Measurements from ENCODE around the gene MAPK10. TPM values are rescaled to one million over a fixed set of nuclear protein-coding genes. Genes with fewer than 3 reads are reported as not detected.

Gene MAPK10
- total and polyA plus RNA-seq, 2 experiments from 2014 or later, result 3.6 to 8.1 TPM

DNA sequence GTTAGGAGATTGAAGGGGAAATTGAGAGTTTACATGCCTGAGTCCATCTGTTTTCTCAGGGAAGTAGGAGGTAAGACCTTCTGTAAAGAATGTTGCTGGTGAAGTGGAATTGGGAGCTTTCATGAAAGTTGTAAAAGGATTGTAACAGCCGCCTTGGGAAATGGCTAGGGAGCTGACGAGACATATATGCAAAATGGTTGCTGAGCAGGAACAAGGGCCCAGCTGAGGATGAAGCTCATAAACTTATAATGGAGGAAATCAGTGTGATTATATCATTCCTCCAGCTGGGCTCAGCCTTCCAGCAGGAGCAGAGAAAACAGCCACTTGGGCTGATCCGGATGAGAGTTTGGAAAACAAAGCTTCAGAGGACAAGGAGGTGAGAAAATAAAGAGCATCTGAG lies 208.7 kb downstream of the MAPK10 start:
- Histone ChIP-seq H3F3A (replicated peaks; ENCODE audit: low read depth) (no peaks in the 10 kb centered on the region), H3K27ac (ENCODE audit: low read depth) (no peak overlapping the region), H3K27me3 (ENCODE audit: insufficient read depth) (no peaks in the 10 kb centered on the region), H3K79me2 (replicated peaks; ENCODE audit: insufficient read depth) (no peaks in the 10 kb centered on the region), H3K4me1 (ENCODE audit: insufficient read depth) (no peaks in the 10 kb centered on the region), H3K9me2 (ENCODE audit: insufficient read depth) (no peaks in the 10 kb centered on the region; the same call in 1 of the 2 replicates), H3K4me3 (no peak overlapping the region), H2AFZ (no peak overlapping the region), H3K36me3 (ENCODE audit: insufficient read depth) (no peaks in the 10 kb centered on the region), H3K4me2 (no peak overlapping the region), H4K20me1 (replicated peaks; ENCODE audit: insufficient read depth) (no peaks in the 10 kb centered on the region)
- no peak overlapping the region for H3K4me3 Mint-ChIP-seq
- H3K27me3 Mint-ChIP-seq (ENCODE audit: insufficient read depth, low read depth, poor library complexity), result no peaks in the 10 kb centered on the region
- H3K9me3 Mint-ChIP-seq, result no peaks in the 10 kb centered on the region
- ATAC-seq (no peak), DNase-seq (ENCODE audit: low spot score) (no peak)
- TF ChIP-seq, protein P1, sequence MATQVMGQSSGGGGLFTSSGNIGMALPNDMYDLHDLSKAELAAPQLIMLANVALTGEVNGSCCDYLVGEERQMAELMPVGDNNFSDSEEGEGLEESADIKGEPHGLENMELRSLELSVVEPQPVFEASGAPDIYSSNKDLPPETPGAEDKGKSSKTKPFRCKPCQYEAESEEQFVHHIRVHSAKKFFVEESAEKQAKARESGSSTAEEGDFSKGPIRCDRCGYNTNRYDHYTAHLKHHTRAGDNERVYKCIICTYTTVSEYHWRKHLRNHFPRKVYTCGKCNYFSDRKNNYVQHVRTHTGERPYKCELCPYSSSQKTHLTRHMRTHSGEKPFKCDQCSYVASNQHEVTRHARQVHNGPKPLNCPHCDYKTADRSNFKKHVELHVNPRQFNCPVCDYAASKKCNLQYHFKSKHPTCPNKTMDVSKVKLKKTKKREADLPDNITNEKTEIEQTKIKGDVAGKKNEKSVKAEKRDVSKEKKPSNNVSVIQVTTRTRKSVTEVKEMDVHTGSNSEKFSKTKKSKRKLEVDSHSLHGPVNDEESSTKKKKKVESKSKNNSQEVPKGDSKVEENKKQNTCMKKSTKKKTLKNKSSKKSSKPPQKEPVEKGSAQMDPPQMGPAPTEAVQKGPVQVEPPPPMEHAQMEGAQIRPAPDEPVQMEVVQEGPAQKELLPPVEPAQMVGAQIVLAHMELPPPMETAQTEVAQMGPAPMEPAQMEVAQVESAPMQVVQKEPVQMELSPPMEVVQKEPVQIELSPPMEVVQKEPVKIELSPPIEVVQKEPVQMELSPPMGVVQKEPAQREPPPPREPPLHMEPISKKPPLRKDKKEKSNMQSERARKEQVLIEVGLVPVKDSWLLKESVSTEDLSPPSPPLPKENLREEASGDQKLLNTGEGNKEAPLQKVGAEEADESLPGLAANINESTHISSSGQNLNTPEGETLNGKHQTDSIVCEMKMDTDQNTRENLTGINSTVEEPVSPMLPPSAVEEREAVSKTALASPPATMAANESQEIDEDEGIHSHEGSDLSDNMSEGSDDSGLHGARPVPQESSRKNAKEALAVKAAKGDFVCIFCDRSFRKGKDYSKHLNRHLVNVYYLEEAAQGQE (IDR thresholded peaks at IDR 0.05; ENCODE audit: unreplicated experiment), result no peak
- TF ChIP-seq JUNB (IDR thresholded peaks at IDR 0.05; ENCODE audit: unreplicated experiment) (no peak), POLR2AphosphoS5 (IDR thresholded peaks at IDR 0.05; ENCODE audit: low read depth) (no peak), ZNF331 (CRISPR knock-in tag; IDR thresholded peaks at IDR 0.05; ENCODE audit: low read depth) (no peak), ZNF114 (CRISPR knock-in tag; IDR thresholded peaks at IDR 0.05) (no peak), NANOG (IDR thresholded peaks at IDR 0.05; ENCODE audit: borderline replicate concordance) (no peak), EZH2phosphoT487 (IDR thresholded peaks at IDR 0.05; ENCODE audit: unreplicated experiment) (no peak), CREB1 (CRISPR knock-in tag; IDR thresholded peaks at IDR 0.05; ENCODE audit: low read depth) (no peak), STAT1 (IDR thresholded peaks at IDR 0.05; ENCODE audit: unreplicated experiment) (no peak), EZH2 (IDR thresholded peaks at IDR 0.05; ENCODE audit: low read depth, unreplicated experiment) (no peak)
- TF ChIP-seq, protein P2, sequence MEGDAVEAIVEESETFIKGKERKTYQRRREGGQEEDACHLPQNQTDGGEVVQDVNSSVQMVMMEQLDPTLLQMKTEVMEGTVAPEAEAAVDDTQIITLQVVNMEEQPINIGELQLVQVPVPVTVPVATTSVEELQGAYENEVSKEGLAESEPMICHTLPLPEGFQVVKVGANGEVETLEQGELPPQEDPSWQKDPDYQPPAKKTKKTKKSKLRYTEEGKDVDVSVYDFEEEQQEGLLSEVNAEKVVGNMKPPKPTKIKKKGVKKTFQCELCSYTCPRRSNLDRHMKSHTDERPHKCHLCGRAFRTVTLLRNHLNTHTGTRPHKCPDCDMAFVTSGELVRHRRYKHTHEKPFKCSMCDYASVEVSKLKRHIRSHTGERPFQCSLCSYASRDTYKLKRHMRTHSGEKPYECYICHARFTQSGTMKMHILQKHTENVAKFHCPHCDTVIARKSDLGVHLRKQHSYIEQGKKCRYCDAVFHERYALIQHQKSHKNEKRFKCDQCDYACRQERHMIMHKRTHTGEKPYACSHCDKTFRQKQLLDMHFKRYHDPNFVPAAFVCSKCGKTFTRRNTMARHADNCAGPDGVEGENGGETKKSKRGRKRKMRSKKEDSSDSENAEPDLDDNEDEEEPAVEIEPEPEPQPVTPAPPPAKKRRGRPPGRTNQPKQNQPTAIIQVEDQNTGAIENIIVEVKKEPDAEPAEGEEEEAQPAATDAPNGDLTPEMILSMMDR (conservative IDR thresholded peaks at IDR 0.05; ENCODE audit: low read depth in 2 of 2), result no peak
- TF ChIP-seq, protein P3, sequence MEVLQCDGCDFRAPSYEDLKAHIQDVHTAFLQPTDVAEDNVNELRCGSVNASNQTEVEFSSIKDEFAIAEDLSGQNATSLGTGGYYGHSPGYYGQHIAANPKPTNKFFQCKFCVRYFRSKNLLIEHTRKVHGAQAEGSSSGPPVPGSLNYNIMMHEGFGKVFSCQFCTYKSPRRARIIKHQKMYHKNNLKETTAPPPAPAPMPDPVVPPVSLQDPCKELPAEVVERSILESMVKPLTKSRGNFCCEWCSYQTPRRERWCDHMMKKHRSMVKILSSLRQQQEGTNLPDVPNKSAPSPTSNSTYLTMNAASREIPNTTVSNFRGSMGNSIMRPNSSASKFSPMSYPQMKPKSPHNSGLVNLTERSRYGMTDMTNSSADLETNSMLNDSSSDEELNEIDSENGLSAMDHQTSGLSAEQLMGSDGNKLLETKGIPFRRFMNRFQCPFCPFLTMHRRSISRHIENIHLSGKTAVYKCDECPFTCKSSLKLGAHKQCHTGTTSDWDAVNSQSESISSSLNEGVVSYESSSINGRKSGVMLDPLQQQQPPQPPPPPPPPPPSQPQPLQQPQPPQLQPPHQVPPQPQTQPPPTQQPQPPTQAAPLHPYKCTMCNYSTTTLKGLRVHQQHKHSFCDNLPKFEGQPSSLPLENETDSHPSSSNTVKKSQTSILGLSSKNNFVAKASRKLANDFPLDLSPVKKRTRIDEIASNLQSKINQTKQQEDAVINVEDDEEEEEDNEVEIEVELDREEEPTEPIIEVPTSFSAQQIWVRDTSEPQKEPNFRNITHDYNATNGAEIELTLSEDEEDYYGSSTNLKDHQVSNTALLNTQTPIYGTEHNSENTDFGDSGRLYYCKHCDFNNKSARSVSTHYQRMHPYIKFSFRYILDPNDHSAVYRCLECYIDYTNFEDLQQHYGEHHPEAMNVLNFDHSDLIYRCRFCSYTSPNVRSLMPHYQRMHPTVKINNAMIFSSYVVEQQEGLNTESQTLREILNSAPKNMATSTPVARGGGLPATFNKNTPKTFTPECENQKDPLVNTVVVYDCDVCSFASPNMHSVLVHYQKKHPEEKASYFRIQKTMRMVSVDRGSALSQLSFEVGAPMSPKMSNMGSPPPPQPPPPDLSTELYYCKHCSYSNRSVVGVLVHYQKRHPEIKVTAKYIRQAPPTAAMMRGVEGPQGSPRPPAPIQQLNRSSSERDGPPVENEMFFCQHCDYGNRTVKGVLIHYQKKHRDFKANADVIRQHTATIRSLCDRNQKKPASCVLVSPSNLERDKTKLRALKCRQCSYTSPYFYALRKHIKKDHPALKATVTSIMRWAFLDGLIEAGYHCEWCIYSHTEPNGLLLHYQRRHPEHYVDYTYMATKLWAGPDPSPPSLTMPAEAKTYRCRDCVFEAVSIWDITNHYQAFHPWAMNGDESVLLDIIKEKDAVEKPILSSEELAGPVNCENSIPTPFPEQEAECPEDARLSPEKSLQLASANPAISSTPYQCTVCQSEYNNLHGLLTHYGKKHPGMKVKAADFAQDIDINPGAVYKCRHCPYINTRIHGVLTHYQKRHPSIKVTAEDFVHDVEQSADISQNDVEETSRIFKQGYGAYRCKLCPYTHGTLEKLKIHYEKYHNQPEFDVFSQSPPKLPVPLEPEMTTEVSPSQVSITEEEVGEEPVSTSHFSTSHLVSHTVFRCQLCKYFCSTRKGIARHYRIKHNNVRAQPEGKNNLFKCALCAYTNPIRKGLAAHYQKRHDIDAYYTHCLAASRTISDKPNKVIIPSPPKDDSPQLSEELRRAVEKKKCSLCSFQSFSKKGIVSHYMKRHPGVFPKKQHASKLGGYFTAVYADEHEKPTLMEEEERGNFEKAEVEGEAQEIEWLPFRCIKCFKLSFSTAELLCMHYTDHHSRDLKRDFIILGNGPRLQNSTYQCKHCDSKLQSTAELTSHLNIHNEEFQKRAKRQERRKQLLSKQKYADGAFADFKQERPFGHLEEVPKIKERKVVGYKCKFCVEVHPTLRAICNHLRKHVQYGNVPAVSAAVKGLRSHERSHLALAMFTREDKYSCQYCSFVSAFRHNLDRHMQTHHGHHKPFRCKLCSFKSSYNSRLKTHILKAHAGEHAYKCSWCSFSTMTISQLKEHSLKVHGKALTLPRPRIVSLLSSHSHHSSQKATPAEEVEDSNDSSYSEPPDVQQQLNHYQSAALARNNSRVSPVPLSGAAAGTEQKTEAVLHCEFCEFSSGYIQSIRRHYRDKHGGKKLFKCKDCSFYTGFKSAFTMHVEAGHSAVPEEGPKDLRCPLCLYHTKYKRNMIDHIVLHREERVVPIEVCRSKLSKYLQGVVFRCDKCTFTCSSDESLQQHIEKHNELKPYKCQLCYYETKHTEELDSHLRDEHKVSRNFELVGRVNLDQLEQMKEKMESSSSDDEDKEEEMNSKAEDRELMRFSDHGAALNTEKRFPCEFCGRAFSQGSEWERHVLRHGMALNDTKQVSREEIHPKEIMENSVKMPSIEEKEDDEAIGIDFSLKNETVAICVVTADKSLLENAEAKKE (CRISPR knock-in tag; IDR thresholded peaks at IDR 0.05), result no peak
- TF ChIP-seq, protein P4, sequence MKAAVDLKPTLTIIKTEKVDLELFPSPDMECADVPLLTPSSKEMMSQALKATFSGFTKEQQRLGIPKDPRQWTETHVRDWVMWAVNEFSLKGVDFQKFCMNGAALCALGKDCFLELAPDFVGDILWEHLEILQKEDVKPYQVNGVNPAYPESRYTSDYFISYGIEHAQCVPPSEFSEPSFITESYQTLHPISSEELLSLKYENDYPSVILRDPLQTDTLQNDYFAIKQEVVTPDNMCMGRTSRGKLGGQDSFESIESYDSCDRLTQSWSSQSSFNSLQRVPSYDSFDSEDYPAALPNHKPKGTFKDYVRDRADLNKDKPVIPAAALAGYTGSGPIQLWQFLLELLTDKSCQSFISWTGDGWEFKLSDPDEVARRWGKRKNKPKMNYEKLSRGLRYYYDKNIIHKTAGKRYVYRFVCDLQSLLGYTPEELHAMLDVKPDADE (IDR thresholded peaks at IDR 0.05), result no peak
- no peaks in the 10 kb centered on the region for H3K36me3 Mint-ChIP-seq (ENCODE audit: low read depth)
- 0 out of 2 replicates have a peak overlapping the region, but pooled peaks have one; percentile 2 for H3K27ac Mint-ChIP-seq
- no peaks in the 10 kb centered on the region for H3K4me1 Mint-ChIP-seq

Measured in GM23338 (cell line).